ENCODE data around the gene HIC1.

The HIC1 gene

GRCh38 chr17:2015314-2015713 lies 39.6 kb upstream of the HIC1 start:
- no peak for DNase-seq (ENCODE audit: extremely low read depth, low read depth)
- TF ChIP-seq, protein P1, sequence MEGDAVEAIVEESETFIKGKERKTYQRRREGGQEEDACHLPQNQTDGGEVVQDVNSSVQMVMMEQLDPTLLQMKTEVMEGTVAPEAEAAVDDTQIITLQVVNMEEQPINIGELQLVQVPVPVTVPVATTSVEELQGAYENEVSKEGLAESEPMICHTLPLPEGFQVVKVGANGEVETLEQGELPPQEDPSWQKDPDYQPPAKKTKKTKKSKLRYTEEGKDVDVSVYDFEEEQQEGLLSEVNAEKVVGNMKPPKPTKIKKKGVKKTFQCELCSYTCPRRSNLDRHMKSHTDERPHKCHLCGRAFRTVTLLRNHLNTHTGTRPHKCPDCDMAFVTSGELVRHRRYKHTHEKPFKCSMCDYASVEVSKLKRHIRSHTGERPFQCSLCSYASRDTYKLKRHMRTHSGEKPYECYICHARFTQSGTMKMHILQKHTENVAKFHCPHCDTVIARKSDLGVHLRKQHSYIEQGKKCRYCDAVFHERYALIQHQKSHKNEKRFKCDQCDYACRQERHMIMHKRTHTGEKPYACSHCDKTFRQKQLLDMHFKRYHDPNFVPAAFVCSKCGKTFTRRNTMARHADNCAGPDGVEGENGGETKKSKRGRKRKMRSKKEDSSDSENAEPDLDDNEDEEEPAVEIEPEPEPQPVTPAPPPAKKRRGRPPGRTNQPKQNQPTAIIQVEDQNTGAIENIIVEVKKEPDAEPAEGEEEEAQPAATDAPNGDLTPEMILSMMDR (IDR thresholded peaks at IDR 0.05; ENCODE audit: low read depth, low read length), result no peak

DNA sequence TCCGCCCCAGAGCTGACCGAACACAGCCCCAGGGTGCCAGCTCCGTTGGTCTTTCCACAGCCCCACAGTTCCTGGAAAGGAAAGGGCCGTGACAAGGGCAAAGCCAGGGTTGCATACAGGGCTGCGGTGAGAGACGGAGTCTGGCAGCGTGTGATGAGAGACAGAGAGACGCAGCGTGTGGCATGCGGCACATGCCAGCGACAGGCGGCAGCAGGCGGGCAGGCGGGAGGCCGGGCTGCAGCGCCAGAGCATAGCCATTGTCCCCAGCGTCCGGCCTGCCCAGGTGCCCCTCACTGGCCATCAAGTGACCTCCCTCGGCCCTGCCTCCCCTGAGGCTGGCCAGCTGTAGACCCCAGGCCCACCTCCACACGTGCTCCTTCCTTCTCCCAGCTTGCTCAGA lies 38.4 kb upstream of the HIC1 start:
- DNase-seq (ENCODE audit: extremely low read depth, low read depth), result no peak
- TF ChIP-seq, protein P1 (IDR thresholded peaks at IDR 0.05; ENCODE audit: low read depth, low read length), result no peak

DNA sequence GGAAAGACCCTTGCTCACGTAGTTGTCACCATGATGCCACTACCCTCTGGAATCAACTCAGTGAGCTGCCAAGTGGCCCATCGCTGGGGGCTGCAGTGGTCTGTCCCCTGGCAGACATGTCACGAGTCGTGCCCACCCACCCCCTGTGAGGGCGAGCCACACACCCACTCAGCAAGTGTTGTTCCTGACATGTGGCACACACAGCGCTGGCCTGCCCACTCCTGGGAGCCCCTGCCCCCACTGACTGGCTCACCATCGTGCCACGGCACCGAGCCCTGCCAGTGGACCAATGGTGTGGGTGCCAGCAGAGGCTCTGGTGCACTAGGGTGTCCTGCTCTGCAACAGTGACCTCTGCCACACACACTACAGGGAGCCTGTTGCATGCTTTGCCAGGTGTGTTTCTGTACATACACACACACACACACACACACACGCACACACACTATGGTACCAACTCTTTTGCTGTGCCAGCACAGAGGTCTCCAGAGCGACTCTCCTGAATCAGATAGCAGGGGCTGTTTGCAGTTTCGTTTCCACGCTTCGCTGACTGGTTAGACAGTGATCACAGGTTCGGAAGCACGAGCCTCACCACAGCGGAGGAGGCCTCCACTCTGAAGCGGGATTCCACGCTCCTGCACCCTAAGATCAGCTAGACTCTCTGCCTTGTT lies 37.5 kb upstream of the HIC1 start:
- TF ChIP-seq, protein P1 (IDR thresholded peaks at IDR 0.05; ENCODE audit: low read depth, low read length), result no peak
- DNase-seq (ENCODE audit: extremely low read depth, low read depth), result no peak

DNA sequence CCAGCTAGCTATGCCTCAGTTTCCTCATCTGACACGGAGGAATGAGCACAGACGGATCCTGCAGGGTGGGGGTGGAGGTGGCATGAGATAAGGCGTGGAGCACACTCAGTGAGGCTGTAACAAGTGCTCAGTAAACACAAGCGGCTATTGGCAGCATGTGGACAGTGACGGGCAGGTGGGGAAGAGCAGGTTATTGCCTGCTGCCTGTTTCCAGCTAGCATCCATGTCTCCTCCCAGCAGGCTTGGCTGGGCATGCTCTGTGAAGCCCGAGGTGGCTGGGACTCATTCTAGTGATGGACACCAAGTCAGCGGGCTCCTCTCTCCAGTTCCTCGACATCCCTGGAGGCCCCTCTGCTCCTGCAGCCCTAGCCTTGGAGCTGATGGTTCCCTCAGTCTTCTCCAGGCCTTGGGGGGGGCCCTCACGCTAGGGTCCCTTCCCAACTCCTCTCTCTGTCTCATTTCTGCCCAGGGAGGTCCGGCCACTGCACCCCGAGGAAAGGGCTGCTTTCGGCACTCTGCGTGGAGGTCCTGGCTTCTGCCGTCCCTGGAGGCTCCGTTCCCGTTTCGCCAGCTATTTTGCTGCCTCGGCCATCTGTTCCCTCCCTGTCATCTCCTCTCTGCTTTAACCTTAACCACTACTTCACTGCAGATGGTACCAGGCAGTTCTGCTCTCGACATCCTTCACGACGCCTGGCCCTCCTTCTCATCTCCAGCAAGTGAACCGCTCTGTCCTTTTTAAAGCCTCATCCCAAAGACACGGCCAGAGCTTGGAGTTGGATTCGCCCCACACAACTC lies 36.0 kb upstream of the HIC1 start:
- TF ChIP-seq, protein P1 (IDR thresholded peaks at IDR 0.05; ENCODE audit: low read depth, low read length), result no peak
- DNase-seq (ENCODE audit: extremely low read depth, low read depth), result no peak

GRCh38 chr17:2019723-2020122 lies 35.2 kb upstream of the HIC1 start:
- TF ChIP-seq, protein P1 (IDR thresholded peaks at IDR 0.05; ENCODE audit: low read depth, low read length), result no peak
- DNase-seq (ENCODE audit: extremely low read depth, low read depth), result no peak

GRCh38 chr17:2020721-2021120 lies 34.2 kb upstream of the HIC1 start:
- no peak for DNase-seq (ENCODE audit: extremely low read depth, low read depth)
- TF ChIP-seq, protein P1 (IDR thresholded peaks at IDR 0.05; ENCODE audit: low read depth, low read length), result no peak

DNA sequence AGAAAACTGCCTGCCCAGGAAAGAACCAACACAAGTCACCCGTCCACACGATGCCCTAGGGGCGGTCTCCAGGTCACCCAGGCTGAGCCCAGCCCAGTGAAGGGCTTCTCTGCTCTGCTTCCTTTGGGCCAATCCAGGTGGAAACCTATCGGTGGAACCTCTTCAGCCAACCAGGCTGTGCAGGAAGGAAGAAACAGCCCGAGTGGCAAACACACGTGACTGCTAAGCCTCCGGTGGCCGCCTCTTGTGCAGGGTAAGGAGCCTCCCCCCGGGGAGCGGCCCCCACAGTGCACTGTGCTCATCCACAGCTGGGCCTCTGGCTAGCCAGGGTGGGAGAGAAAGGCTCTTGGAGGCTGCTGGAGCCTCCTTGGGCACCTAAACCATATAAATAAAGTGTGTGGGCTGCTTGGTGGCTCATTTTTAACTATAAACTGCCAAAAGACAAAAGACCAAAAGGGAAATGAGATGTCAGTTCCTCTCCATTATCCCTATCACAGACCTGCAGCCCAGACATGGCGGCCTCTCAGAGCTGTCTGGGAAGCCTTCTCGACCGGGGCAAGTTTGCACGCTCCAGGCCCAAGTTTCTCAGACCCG lies 32.2 kb upstream of the HIC1 start:
- TF ChIP-seq, protein P1 (IDR thresholded peaks at IDR 0.05; ENCODE audit: low read depth, low read length), result no peak
- no peak for DNase-seq (ENCODE audit: extremely low read depth, low read depth)

Measured in AG09319 (cell line).